ENCODE data around the gene PHLDA1. TPM values are rescaled to one million over a fixed set of nuclear protein-coding genes. Genes with fewer than 3 reads are reported as not detected.

Gene PHLDA1
- total RNA-seq, 1 experiment from 2014 or later: 181 TPM

DNA sequence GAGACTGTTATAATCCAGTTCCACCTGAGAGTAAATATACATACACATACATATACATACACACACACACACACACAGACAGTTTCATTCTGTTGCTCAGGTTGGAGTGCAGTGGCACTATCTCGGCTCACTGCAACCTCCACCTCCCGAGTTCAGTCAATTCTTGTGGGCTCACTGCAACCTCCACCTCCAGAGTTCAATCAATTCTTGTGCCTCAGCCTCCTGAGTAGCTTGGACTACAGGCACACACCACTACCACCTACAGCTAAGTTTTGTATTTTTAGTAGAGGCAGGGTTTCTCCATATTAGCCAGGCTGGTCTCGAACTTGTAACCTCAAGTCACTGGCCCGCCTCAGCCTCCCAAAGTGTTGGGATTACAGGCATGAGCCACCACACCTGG is 8.9 kb upstream of the PHLDA1 start:
- Histone ChIP-seq H3K4me2 (ENCODE audit: low read length) (no peak overlapping the region), H3K79me2 (ENCODE audit: low read length) (peaks cover 11% of the 10 kb centered on the region; the same call in 1 of the 2 replicates), H2AFZ (ENCODE audit: low read length) (no peak overlapping the region), H3K4me1 (ENCODE audit: insufficient read depth, low read length) (peaks cover 25% of the 10 kb centered on the region), H3K9ac (ENCODE audit: low read length) (no peak overlapping the region), H3K36me3 (ENCODE audit: low read depth, low read length) (peaks cover 8% of the 10 kb centered on the region; the same call in 1 of the 2 replicates), H4K20me1 (ENCODE audit: low read length) (no peaks in the 10 kb centered on the region), H3F3A (ENCODE audit: low read length, unreplicated experiment) (peaks cover 4% of the 10 kb centered on the region), H3K9me3 (ENCODE audit: low read length) (no peaks in the 10 kb centered on the region), H3K9me2 (replicated peaks; ENCODE audit: low read length) (no peaks in the 10 kb centered on the region), H3K4me3 (ENCODE audit: low read length) (no peak overlapping the region), H3K27ac (ENCODE audit: low read length) (no peak overlapping the region), H3K27me3 (ENCODE audit: low read length) (no peaks in the 10 kb centered on the region)
- intact Hi-C loops (cut with micrococcal nuclease): no loop called here
- DNase-seq: no peak
- BruUV-seq (replicated peaks): no TSS peak
- no peak for TF ChIP-seq EZH2phosphoT487 (IDR thresholded peaks at IDR 0.05; ENCODE audit: borderline replicate concordance, low read length)
- no peak for TF ChIP-seq EZH2 (IDR thresholded peaks at IDR 0.05; ENCODE audit: low read length, unreplicated experiment)
- TF ChIP-seq, protein P1, sequence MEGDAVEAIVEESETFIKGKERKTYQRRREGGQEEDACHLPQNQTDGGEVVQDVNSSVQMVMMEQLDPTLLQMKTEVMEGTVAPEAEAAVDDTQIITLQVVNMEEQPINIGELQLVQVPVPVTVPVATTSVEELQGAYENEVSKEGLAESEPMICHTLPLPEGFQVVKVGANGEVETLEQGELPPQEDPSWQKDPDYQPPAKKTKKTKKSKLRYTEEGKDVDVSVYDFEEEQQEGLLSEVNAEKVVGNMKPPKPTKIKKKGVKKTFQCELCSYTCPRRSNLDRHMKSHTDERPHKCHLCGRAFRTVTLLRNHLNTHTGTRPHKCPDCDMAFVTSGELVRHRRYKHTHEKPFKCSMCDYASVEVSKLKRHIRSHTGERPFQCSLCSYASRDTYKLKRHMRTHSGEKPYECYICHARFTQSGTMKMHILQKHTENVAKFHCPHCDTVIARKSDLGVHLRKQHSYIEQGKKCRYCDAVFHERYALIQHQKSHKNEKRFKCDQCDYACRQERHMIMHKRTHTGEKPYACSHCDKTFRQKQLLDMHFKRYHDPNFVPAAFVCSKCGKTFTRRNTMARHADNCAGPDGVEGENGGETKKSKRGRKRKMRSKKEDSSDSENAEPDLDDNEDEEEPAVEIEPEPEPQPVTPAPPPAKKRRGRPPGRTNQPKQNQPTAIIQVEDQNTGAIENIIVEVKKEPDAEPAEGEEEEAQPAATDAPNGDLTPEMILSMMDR (conservative IDR thresholded peaks at IDR 0.05; ENCODE audit: low read depth, low read length): no peak
- POLR2A ChIA-PET (ENCODE audit: unreplicated experiment): no interaction called here
- CTCF ChIA-PET: no interaction called here
- ATAC-seq: no peak

DNA sequence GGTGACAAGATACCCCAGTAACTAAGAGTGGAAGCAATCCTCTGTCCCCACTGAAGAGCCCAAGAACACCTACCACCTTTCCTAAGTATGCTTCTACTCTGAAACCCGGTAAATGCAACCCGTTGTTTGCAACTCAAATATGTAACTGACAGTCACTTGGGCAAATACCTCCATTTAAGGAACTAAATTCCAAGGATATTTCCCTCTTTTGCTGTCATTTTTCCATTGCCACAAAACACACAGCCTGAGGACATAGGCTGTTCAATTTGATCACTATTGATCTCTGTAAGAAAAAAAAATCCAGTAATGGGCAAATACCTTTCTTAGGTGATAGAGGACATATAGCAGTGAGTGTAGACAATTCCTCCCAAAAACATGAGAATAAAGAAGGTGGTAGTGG is 6.6 kb upstream of the PHLDA1 start:
- POLR2A ChIA-PET (ENCODE audit: unreplicated experiment): interaction anchor here (0.7 kb wide), 1 partner anchor 175 kb away, joined by 3 read pairs; no protein-coding TSS in a partner anchor
- Histone ChIP-seq H2AFZ (ENCODE audit: low read length) (no peak overlapping the region), H3K4me3 (ENCODE audit: low read length) (peak overlapping the region; percentile 1; the same call in 1 of the 2 replicates), H3K4me2 (ENCODE audit: low read length) (peak overlapping the region; percentile 49), H4K20me1 (ENCODE audit: low read length) (no peaks in the 10 kb centered on the region), H3K4me1 (ENCODE audit: insufficient read depth, low read length) (peaks cover 40% of the 10 kb centered on the region), H3K79me2 (ENCODE audit: low read length) (peaks cover 34% of the 10 kb centered on the region), H3F3A (ENCODE audit: low read length, unreplicated experiment) (no peaks in the 10 kb centered on the region), H3K36me3 (ENCODE audit: low read depth, low read length) (no peaks in the 10 kb centered on the region), H3K9me2 (replicated peaks; ENCODE audit: low read length) (no peaks in the 10 kb centered on the region), H3K27me3 (ENCODE audit: low read length) (no peaks in the 10 kb centered on the region), H3K27ac (ENCODE audit: low read length) (no peak overlapping the region), H3K9ac (ENCODE audit: low read length) (no peak overlapping the region), H3K9me3 (ENCODE audit: low read length) (no peaks in the 10 kb centered on the region)
- TF ChIP-seq, protein P1 (conservative IDR thresholded peaks at IDR 0.05; ENCODE audit: low read depth, low read length): no peak
- TF ChIP-seq EZH2phosphoT487 (IDR thresholded peaks at IDR 0.05; ENCODE audit: borderline replicate concordance, low read length): no peak
- TF ChIP-seq EZH2 (IDR thresholded peaks at IDR 0.05; ENCODE audit: low read length, unreplicated experiment): no peak
- intact Hi-C loops (cut with micrococcal nuclease): loop anchor here (5.0 to 10.0 kb wide), 5 partner anchors 44 to 547 kb away; partner anchors contain the start of gene NAP1L1
- CTCF ChIA-PET: interaction anchor here (1.6 kb wide), 1 partner anchor 478 kb away, joined by 8 read pairs; no protein-coding TSS in a partner anchor
- no TSS peak for BruUV-seq (replicated peaks)
- no peak for ATAC-seq
- DNase-seq: peak; percentile 53

Measured in PC-3 (cell line).